Omental fat pad (tissue), 4 donors: Measurements from ENCODE around the gene ELN. TPM values are rescaled to one million over a fixed set of nuclear protein-coding genes. Genes with fewer than 3 reads are reported as not detected.

Experiments
- ATAC-seq: fragments of 150-250 bp; one replicate; pipeline ENCODE4 v1.9.1; 2016; ENCODE audit warnings: mild to moderate bottlenecking, moderate library complexity; ENCODE audit not compliant: low FRiP score
- DNase-seq: peaks from one replicate; pipeline ENCODE4 v3.0.0-alpha.2; 2019; ENCODE audit warnings: low spot score
- CTCF ChIP-seq, 3 donors: fragments of 450-650 bp; IDR thresholded peaks; one replicate each; pipeline ENCODE4 v1.5.1; 2016 to 2017; ENCODE audit warnings: antibody characterized with exemption in 3 of 3, mild to moderate bottlenecking in 3 of 3, moderate library complexity in 2 of 3
- total RNA-seq, 4 donors: library from RNA; depleted of rRNA; stranded (reverse); fragments of >200 nt; gene quantifications; one replicate each; pipeline ENCODE4 v1.1.0, GENCODE V29; 2016

The ELN gene
- total RNA-seq, 4 donors from 2014 or later, result 61.2 to 133 (median 83.8) TPM

GRCh38 chr7:74022507-74022906 lies 5.5 kb upstream of the ELN start:
- DNase-seq (no peak), ATAC-seq (no peak)
- TF ChIP-seq CTCF (IDR thresholded peaks at IDR 0.05), result no peak

- DNase-seq (no peak), ATAC-seq (peak; percentile 58)
- TF ChIP-seq CTCF (IDR thresholded peaks at IDR 0.05), result no peak
Measured at GRCh38 chr7:74023092-74023536, 4.9 kb upstream of the ELN start.

GRCh38 chr7:74023786-74024185 lies 4.2 kb upstream of the ELN start:
- no peak for TF ChIP-seq CTCF (IDR thresholded peaks at IDR 0.05)
- no peak for DNase-seq

GRCh38 chr7:74025146-74025545 lies 2.8 kb upstream of the ELN start:
- no peak for DNase-seq
- TF ChIP-seq CTCF (IDR thresholded peaks at IDR 0.05), result no peak

More at GRCh38 chr7:74023786-74024185, 4.2 kb upstream of the ELN start:
- ATAC-seq, result no peak

GRCh38 chr7:74025730-74026129 lies 2.2 kb upstream of the ELN start:
- TF ChIP-seq CTCF (IDR thresholded peaks at IDR 0.05), result no peak
- DNase-seq, result no peak
- no peak for ATAC-seq

More at GRCh38 chr7:74025146-74025545, 2.8 kb upstream of the ELN start:
- ATAC-seq, result no peak

- DNase-seq (no peak), ATAC-seq (peak; percentile 1)
- no peak for TF ChIP-seq CTCF (IDR thresholded peaks at IDR 0.05)
Measured at GRCh38 chr7:74026406-74026902, 1.5 kb upstream of the ELN start.

- DNase-seq (peak; percentile 83), ATAC-seq (peak; percentile 72)
- peak in 2 of 3 donors; percentile 91 for TF ChIP-seq CTCF (IDR thresholded peaks at IDR 0.05)
Measured at GRCh38 chr7:74026903-74027682, 880 bp upstream of the ELN start.
